ENCODE results near the gene DAB2IP. TPM values are rescaled to one million over a fixed set of nuclear protein-coding genes. Genes with fewer than 3 reads are reported as not detected.
A peak's percentile ranks its signal among the peaks of the same experiment; 100 is the strongest.

DAB2IP gene
- total RNA-seq, 1 experiment from 2014 or later: 31.0 TPM

DNA sequence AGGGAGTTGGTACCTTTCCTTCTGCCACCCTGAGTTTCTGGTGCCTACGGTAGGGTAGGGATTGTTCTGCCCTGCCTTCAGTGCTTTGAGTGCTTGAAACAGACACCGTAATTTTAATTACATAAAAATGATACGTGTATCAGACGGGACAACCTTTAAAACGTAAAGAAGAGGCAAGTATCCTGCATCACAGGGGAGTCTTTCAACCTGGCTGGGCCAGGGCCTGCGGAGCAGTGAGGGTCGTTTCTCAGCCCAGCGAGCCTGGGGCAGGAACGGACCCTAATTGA is 483 bp upstream of the DAB2IP start (continued):
- TF ChIP-seq, protein P1, sequence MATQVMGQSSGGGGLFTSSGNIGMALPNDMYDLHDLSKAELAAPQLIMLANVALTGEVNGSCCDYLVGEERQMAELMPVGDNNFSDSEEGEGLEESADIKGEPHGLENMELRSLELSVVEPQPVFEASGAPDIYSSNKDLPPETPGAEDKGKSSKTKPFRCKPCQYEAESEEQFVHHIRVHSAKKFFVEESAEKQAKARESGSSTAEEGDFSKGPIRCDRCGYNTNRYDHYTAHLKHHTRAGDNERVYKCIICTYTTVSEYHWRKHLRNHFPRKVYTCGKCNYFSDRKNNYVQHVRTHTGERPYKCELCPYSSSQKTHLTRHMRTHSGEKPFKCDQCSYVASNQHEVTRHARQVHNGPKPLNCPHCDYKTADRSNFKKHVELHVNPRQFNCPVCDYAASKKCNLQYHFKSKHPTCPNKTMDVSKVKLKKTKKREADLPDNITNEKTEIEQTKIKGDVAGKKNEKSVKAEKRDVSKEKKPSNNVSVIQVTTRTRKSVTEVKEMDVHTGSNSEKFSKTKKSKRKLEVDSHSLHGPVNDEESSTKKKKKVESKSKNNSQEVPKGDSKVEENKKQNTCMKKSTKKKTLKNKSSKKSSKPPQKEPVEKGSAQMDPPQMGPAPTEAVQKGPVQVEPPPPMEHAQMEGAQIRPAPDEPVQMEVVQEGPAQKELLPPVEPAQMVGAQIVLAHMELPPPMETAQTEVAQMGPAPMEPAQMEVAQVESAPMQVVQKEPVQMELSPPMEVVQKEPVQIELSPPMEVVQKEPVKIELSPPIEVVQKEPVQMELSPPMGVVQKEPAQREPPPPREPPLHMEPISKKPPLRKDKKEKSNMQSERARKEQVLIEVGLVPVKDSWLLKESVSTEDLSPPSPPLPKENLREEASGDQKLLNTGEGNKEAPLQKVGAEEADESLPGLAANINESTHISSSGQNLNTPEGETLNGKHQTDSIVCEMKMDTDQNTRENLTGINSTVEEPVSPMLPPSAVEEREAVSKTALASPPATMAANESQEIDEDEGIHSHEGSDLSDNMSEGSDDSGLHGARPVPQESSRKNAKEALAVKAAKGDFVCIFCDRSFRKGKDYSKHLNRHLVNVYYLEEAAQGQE (IDR thresholded peaks at IDR 0.05; ENCODE audit: low read depth): no peak
- no peak for TF ChIP-seq YY1 (IDR thresholded peaks at IDR 0.05; ENCODE audit: extremely low read depth, insufficient replicate concordance, low read depth, low read length)

DNA sequence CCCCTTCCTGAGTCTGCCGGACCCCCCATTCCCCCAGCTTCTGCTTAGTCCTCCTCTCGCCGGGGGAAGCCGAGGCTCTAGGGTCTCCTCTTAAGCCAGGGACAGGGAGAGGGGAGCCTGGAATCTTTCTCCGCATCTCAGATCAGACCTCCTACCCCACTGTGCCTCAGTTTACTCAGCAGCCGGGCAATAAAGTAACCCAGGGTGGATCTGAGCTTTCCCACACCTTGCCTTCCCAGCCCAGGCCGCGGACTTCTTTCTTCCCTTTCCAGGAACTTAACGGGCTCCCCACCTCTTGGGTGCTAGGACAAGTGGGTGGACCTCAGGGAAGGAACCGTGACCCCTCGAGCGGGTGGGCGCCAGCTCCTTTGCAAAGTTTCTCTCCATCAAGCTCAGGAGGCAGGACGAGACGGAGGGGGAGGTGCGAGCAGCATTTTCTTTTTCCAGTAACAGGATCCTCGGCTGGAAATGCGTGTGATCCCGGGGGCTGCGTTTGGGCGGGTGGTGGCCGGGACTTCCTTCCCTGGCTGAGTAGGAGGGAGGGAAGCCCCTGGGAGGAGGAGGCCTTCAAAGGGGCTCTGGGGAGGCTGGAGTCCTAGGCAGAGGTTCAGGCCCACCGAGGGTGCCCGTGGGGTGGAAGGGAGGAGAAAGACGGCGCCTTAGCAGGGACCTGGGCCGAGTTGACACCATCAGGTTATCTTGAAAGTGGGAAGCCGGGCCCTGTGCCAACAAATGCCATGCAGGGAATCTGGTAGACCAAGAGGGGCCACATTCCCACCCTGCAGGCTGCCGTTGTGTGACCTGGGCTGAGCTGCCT is 795 bp downstream of the DAB2IP start:
- Histone ChIP-seq H3K36me3 (ENCODE audit: control insufficient read depth in 1 of 2, insufficient read depth in 2 of 2, low read length in 2 of 2) (no peaks in the 10 kb centered on the region), H3K27ac (ENCODE audit: low read depth, low read length) (peak overlapping the region; percentile 57; the same call in 1 of the 2 replicates), H3K9me2 (ENCODE audit: insufficient read depth) (no peaks in the 10 kb centered on the region), H3K4me3 (replicated peaks in 1 of 2; ENCODE audit: low read depth in 1 of 2, low read length in 2 of 2) (peak overlapping the region; percentile 59 to 65), H3K27me3 (ENCODE audit: insufficient read depth, low read length) (no peaks in the 10 kb centered on the region), H3K9me3 (ENCODE audit: control insufficient read depth in 1 of 2, insufficient read depth in 1 of 2, low read depth in 1 of 2, low read length in 2 of 2) (no peaks in the 10 kb centered on the region), H3K4me2 (ENCODE audit: low read length) (peak overlapping the region; percentile 93), H3K79me2 (ENCODE audit: insufficient read depth, low read length) (peaks cover 6% of the 10 kb centered on the region; the same call in 1 of the 2 replicates), H4K20me1 (ENCODE audit: insufficient read depth) (no peaks in the 10 kb centered on the region), H2AFZ (ENCODE audit: low read depth, low read length, poor library complexity, severe bottlenecking) (no peak overlapping the region), H3K4me1 (ENCODE audit: control insufficient read depth in 1 of 2, insufficient read depth in 2 of 2, low read length in 2 of 2) (peaks cover 42 to 56% of the 10 kb centered on the region in 2 experiments), H3K9ac (ENCODE audit: low read length) (peak overlapping the region; percentile 64)
- ChIA-PET POLR2A (no interaction called here), CTCF (no interaction called here), RAD21 (ENCODE audit: low non-redundant PET in 1 of 2, low total read pairs in 2 of 2, uncharacterized antibody in 2 of 2, unreplicated experiment in 2 of 2) (no interaction called here)
- intact Hi-C loops (cut with micrococcal nuclease): no loop called here
- DNase-seq (ENCODE audit: low read depth, low spot score): no peak
- no peak for ATAC-seq
- BruUV-seq (replicated peaks): TSS peak; percentile 53
- TF ChIP-seq EGR1 (IDR thresholded peaks at IDR 0.05; ENCODE audit: low read depth): no peak
- TF ChIP-seq SIN3A (IDR thresholded peaks at IDR 0.05; ENCODE audit: low read depth): no peak
- TF ChIP-seq, protein P2, sequence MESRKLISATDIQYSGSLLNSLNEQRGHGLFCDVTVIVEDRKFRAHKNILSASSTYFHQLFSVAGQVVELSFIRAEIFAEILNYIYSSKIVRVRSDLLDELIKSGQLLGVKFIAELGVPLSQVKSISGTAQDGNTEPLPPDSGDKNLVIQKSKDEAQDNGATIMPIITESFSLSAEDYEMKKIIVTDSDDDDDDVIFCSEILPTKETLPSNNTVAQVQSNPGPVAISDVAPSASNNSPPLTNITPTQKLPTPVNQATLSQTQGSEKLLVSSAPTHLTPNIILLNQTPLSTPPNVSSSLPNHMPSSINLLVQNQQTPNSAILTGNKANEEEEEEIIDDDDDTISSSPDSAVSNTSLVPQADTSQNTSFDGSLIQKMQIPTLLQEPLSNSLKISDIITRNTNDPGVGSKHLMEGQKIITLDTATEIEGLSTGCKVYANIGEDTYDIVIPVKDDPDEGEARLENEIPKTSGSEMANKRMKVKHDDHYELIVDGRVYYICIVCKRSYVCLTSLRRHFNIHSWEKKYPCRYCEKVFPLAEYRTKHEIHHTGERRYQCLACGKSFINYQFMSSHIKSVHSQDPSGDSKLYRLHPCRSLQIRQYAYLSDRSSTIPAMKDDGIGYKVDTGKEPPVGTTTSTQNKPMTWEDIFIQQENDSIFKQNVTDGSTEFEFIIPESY (IDR thresholded peaks at IDR 0.05; ENCODE audit: extremely low read depth, insufficient replicate concordance, low read length): no peak
- no peak for TF ChIP-seq EZH2 (IDR thresholded peaks at IDR 0.05)
- TF ChIP-seq ZNF274 (IDR thresholded peaks at IDR 0.05; ENCODE audit: low read depth, low read length): no peak
- TF ChIP-seq, protein P3, sequence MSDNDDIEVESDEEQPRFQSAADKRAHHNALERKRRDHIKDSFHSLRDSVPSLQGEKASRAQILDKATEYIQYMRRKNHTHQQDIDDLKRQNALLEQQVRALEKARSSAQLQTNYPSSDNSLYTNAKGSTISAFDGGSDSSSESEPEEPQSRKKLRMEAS (IDR thresholded peaks at IDR 0.05): no peak
- TF ChIP-seq YY1 (IDR thresholded peaks at IDR 0.05; ENCODE audit: extremely low read depth, insufficient replicate concordance, low read depth, low read length): no peak
- no peak for TF ChIP-seq CEBPB (IDR thresholded peaks at IDR 0.05; ENCODE audit: low read depth)
- TF ChIP-seq POLR2A (IDR thresholded peaks at IDR 0.05; ENCODE audit: borderline replicate concordance, extremely low read depth, insufficient read depth, insufficient read length): no peak
- TF ChIP-seq FOSL1 (IDR thresholded peaks at IDR 0.05; ENCODE audit: low read depth): no peak
- TF ChIP-seq, protein P4, sequence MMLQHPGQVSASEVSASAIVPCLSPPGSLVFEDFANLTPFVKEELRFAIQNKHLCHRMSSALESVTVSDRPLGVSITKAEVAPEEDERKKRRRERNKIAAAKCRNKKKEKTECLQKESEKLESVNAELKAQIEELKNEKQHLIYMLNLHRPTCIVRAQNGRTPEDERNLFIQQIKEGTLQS (IDR thresholded peaks at IDR 0.05): no peak
- TF ChIP-seq CBX3 (IDR thresholded peaks at IDR 0.05; ENCODE audit: low read depth): no peak
- TF ChIP-seq SP1 (IDR thresholded peaks at IDR 0.05; ENCODE audit: low read depth): no peak
- no peak for TF ChIP-seq JUND (IDR thresholded peaks at IDR 0.05)

Measured in HCT116 (cell line).